Hematopoietic multipotent progenitor cell (in vitro differentiated cells): ENCODE data around the gene TSPYL1. TPM values are rescaled to one million over a fixed set of nuclear protein-coding genes. Genes with fewer than 3 reads are reported as not detected.
"Not testable (repeated sequence)": the region's sequence is repeated elsewhere in the genome, so short reads cannot be mapped to it uniquely, and the experiment has no call there.

Source experiments
- DNase-seq, 3 donors: peaks; one replicate each; pipeline ENCODE4 v3.0.0-alpha.2; 2011 to 2015; ENCODE audit warnings: low read depth in 2 of 3, low spot score in 2 of 3
- total RNA-seq: library from RNA; depleted of rRNA; stranded (reverse); fragments of >200 nt; gene quantifications from one replicate; pipeline ENCODE4 v1.2.3, GENCODE V29; 2012

Gene TSPYL1
- total RNA-seq, 1 donor = 111 TPM

DNA sequence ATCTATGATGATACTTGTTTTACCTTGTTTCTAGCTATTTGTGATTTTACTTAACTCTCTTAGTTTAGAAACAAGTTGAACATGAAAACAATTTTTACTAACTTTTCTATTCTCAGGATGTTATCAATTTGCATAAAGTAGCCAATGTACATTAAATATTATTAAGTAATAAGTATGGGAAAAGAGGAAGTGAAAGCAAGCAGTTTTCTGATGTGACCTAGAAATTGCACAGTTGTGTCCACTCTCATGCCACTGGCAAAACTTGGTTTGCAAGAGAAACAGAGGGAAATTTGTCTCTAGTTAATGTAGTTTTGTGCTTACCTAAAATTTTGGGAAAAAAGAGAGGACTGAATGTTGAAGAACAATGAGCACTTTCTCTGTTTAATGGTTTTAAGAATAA lies 19.2 kb upstream of the TSPYL1 start:
- DNase-seq = no peak

DNA sequence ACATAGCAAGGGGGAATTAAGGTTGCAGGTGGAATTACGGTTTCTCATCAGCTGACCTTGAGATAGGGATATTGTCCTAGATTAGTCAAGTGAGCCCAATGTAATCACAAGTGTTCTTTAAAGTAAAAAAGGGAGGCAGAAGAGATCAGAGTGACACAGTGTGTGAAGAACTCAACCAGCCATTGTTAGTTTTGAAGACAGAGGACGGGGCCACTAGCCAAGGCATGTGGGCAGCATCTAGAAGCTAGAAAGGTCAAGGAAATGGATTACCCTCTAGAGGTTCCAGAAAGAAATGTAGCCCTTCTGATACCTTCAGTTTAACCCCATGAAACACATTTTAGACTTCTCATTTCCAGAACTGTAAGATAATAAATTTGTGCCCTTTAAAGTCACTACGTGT lies 18.5 kb upstream of the TSPYL1 start:
- no peak for DNase-seq

DNA sequence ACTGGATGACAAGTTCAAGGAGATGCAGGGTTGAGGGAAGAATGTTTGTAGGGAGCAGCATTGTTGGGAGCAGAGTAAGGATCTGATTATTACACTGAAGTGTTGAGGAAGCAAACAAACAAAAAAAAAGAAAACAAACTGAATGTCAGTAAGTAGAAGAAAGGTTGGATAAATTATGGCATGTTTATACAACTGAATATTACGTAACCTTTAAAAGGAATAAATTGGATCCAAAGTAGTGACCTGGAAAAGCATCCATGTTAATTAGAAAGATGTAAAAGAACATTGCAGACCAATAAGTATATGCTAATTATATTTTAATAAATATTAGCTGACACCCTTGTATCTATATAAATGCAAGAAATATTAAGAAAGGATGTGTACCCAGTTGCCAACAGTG lies 12.8 kb upstream of the TSPYL1 start:
- DNase-seq = no peak

DNA sequence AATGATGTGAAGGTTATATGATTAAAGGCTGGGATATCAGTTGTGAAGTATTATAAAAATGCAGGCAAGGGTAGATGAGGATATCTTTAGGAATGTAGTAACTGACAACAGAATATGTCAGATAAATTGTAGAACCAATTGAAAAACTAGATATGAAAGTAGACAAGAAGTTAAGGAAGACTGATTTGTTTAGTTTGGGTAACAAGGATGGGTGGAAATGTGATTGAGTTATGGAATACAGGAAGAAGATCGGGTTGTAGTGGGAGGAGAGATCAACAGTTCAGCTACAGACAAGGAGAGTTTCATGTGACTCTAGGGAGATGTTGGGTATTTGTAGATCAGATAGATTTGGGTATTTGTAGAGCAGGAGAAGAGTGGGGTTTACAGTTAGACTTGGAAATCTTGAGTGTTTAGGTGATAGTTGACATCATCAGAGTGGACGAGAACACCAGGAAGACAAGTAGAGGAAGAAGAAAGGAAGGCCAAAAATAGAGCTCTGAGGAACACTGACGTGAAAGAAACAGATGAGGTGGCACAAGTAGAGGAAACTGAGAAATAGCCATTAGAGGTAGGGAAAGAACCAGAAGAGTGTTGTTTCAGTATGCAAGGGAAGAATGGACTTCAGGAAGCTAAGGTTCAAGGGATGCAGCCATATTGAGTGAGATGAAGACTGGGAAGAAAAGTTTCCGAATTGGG lies 12.1 kb upstream of the TSPYL1 start:
- DNase-seq = no peak

DNA sequence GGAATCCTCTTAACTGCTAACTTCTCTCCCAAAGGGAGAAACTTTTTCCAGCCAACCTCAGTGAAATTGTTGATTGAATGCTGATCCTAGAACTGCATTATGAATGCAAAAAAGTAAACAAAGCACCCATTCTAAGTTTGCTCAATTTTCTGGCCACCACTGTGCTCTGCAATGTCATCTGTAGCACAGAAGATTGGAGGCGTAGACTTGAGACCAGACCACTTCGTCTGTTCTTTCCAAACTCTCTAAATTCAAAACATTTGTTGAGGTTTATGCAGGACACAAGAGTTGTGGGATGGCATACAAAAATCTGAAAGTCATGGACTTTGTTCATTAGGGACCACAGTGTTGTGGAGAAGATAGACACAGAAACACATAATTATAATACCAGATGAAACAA lies 11.1 kb upstream of the TSPYL1 start:
- no peak for DNase-seq

DNA sequence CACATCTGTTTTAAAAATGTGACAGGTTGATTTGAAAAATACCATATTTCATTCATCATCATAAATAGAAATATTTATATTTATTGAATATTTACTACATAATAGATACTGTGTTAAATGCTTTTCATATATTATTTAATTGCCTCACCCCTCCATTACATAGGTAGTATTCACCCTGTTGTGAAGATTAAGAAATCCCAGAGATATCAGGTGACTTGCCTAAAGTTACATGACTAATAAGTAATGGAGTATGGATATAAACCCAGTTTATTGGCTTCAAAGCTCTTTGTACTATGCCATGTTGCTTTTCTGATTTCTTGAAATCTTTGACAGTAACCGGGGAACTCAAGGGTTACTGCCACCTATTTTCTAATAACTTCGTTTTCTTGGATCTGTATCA lies 10.1 kb upstream of the TSPYL1 start:
- DNase-seq = no peak

DNA sequence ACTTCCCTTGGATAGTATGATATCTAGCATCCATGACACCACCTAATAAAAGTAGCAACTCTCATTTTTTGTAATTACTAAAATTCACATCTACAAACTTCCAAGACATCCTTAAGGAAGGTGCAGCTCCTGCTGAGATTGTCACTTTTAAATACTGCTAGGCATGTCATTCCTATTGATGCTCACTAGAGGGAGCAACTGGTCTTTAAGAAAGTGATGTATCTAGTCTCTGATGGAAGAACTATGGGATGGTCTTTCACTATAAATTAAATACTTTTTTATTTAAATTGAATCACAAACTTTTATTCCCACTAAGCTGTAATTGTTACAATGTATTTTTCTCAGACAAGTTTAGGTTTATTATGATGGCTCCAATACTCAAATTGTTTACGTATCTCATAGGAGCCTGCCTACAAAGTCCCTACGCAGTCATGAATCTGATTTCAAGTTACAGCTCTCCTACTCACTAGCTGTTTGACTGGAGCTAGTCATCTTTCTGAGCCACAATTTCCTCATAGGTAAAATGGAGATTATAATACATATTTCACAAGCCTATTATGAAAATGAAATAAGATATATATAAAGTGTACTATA lies 8.1 kb upstream of the TSPYL1 start:
- peak in 1 of 3 donors; percentile 60 for DNase-seq

DNA sequence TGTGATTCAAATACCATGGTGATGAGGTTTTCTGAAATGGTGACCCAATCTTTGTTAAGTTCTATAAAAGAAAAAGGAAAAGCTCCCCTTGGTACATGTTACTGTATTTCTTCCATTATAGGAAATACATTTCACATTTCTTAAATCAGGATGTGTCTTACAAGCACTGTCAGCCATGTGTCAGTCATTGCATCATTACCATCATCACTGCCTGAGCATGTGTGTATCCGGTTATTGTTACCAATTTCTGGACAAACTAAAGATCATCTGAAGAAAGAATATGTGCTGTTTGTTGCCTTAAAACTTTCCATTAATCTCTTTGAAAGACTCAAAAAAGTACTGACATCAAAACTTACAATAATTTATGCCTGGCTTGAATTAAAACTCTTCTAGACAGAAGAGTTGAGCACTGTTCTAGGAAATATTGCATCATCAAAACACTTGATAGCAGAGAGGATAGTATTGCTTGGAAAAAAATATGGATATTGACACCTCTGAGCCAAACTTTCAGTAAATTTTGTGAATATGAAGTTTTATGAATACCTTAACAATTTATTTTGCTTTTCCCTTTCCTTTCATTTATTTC lies 7.1 kb upstream of the TSPYL1 start:
- no peak for DNase-seq

DNA sequence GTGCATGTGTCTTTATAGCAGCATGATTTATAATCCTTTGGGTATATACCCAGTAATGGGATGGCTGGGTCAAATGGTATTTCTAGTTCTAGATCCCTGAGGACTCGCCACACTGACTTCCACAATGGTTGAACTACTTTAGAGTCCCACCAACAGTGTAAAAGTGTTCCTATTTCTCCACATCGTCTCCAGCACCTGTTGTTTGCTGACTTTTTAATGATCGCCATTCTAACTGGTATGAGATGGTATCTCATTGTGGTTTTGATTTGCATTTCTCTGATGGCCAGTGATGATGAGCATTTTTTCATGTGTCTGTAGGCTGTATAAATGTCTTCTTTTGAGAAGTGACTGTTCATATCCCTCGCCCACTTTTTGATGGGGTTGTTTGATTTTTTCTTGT lies 5.3 kb upstream of the TSPYL1 start:
- DNase-seq = not testable (repeated sequence)

DNA sequence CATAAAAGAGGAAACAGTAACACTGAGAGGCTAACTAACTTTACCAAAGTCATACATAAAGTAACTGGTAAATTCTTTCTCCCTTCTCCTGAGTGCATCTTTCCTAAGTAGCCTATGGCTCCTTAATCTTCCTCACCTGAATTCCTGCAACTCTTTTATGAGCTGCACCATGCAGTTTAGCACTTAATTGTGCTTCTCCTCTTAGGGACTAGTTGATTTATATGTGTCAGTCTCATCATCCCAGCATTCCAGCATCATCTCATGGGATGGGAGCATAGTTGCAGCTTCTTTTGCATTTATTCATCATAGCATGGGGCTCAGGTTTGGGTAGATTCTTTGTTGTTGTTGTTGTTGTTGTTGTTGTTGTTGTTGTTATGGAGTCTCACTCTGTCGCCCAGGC lies 3.5 kb upstream of the TSPYL1 start:
- no peak for DNase-seq

DNA sequence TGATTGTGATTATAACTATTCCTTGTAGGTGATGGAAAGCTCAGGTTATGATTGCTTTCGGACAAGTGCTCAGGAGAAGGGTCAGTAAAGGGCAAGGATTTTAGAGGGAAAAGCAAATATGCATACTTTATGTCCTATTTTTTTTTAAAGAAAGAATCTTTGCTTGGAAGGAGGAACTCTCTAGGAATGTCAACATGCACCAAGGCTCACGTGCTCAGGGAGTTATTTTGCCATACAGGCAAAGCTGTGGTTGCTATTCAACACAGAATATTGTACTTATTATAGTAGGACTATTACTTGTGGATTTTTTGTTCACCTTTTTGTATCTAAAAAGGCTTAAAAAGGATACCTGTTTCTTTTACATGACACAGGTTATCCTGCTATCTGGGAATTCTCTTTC lies 3.0 kb upstream of the TSPYL1 start:
- DNase-seq = no peak

DNA sequence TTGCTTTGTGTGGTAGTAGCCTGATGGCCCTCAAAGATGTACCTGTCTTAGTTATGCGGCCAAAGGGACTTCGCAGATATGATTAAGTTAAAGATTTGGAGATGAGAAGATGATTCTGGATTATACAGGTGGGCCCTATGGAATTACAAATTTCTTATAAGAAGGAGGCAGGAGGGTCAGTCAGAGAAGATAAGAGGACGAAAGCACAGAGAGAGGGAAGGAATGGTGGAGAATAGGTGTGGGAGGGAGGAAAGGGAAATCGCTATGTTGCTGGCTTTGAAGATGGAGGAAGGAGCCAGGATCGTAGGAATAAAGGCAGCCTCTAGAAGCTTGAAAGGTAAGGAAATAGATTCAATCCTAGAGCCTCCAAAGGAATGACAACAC lies 1.2 kb upstream of the TSPYL1 start:
- DNase-seq = no peak

DNA sequence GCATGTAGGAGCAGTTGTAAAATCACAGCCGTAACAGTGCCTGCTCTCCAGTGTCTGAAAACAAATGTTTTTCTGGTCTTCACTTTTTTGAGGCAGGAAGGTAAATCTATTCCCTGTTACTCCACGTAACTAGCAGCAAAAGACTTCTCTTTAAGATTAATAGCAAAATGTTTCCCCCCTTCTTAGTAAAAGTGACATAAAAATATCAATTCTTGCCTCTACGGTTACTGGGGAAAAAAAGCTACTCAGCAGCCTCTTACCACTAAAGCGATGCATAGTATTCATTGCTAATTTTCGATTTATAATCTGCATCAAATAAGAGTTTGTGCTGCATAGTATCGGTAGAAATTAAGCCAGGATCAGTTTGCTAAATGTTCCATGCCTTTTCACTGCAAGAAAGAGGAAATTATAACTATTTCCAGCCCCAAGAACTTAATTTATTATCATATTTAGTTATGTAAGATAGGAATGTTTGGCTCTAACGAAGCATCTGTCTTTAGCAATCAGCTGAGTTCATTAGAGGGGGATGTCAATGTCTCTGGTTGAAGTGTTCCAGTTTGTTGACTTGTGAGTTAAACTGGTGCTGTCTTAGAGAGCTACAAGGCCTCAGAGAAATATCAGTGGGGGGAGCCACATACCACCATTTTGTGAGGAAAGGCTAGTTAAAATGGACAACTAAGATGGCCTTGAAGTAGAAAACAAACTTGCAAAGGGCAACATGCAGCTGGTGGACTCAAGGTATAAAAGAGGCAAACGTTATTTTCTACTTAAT lies 617 bp upstream of the TSPYL1 start:
- peak in 2 of 3 donors; percentile 47 to 68 for DNase-seq

DNA sequence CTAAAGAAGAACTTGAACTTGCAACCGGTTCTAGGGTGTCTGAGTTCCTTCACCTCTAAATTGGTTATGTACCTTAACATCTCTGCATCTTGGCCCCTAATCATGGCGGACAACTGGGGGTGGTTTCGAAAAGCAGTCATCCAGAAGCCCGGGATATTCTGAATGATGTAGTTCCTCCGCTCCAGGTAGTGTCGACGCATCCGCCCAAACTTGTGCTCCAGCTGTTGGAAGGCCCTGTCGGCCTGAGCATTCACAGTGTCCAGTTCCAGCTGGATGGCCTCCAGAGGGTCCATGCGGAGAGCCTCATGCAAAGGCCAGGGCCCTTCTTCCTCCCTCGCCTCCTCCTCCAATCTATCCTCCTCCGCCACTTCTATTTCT lies 887 bp downstream of the TSPYL1 start:
- no peak for DNase-seq

DNA sequence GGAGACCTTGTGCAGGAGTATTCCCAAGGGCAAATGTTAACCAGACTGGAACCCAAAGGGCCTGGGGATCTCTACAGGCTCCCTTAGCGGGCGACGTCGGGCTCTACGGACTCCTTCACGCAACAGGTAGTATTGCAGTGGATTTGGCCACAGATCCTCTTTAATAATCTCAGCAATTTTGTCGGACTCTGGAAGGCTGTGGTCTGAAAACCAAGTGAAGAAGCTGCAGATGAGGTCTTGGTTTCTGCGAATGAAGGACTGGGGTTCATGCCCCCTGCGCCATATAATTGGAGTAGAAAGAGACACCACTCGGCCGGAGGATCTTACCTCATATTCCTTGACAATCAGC lies 1.3 kb downstream of the TSPYL1 start:
- DNase-seq = no peak

DNA sequence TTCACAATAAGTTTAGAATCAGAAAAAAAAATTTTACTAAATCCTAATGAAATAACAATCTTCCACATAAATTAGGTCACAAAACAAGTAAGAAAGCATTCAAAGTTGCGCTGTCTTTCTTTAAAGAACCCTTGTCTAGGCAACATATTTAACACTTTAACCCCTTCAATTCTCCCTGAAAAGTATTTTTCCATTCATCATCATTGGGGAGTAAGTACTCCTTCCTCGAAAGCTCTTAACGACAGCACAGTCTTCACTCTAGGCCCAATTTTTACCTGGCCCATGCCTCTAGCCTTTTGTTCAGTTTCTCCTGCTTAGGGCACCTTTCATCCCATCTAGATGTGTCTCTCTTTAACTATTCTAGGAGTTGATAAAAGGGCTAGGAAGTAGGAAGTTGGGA lies 2.6 kb downstream of the TSPYL1 start:
- no peak for DNase-seq

DNA sequence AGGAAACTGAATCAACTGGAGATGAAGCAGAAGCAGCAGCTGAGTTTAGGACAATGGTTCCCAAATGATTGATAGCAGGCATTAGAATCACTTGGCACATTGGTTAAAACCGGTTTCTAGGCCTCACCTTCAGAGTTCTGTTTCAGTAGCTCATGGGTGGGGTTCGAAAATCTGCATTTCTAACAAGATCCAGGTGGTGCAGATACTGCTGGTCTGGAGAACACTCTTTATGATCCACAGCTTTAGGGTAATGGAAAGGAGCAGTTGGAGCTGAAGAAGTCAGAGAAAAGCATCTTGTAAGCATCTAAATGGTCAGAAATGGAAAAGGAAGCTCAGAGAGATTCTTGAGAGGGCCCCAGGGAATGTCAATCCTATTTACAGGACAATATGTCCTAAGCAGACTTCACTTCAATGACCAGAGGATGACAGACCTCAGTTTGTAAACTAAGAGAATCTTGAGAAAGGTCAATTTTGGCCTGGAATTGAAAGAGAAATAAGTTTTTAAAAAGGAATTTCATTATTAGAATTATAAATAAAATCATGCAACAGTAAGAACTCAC lies 8.5 kb downstream of the TSPYL1 start:
- DNase-seq = no peak

DNA sequence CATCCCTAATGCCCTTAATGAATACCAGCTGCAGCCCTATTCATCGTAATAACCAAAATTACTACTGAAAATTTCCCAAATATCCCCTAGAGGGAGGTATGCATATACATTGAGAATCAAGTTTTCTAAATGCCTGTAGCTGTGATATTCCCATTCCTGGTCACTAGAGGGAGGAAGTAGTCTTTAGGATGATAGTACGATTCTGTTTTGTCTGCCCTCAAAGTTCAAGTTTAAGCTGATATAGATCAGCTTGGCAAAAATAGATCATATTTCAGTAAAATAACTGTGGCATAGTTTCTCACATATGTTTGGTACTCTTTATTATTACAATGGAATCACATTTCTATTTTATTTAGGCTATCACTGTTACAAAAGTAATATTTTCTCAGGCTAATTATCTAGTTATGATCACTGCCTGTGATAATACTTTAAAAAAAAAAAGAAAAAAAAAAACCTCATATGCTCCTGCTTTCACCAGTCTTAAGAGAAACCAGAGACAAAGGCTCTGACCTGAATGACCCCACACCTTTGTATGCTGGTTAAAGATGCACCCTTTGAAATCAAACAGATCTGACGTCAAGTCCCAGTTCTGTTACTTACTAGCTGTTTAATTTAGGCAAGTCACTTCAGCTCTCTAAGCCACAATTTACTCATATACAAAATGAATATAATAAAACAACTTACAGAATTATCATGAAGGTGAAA lies 11.0 kb downstream of the TSPYL1 start:
- DNase-seq = peak in 2 of 3 donors; percentile 73 to 80

DNA sequence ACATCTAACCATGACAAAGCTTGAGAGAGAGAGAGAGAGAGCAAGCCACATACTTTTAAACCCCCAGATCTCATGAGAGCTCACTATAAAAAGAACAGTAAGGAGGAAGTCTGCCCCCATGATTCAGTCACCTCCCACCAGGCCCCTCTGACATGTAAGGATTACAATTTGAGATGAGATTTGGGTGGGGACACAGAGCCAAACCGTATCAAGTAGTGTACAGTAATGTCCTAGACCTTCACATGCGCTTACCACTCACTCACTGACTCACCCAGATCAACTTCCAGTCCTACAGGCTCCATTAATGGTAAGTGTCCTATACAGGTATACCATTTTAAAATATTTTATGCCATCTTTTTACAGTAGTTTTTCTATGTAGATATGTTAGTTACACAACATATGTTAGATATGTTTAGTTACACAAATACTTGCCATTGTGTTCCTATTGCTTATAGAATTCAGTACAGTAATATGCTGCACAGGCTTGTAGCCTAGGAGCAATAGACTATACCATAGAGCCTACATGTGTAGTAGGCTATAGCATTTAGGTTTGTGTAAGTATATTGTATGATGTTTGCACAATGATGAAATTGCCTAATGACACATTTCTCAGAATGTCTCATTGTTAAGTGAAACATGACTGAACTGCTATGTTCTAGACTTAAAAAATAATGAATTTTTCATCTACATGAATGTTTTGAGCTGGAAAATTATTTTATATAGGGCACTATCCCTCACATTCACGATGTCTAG lies 11.7 kb downstream of the TSPYL1 start:
- no peak for DNase-seq

DNA sequence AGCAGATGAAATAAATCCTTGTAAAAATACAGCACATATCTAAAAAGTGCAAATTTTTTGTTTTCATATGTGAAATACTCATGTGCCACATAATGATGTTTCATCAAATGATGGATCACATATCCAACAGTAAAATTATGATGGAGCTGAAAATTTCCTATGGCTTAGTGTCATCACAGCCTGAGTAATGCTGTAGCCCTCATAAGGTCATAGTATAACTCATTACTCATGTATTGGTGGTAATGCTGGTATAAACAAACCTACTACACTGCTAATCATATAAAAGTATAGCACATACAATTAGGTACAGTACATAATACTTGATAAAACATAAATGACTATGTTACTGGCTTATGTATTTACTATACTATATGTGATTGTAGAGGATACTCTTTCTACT lies 12.9 kb downstream of the TSPYL1 start:
- DNase-seq = no peak
